ENCODE data around the gene AMPD2. TPM values are rescaled to one million over a fixed set of nuclear protein-coding genes. Genes with fewer than 3 reads are reported as not detected.
"Not testable (repeated sequence)": the region's sequence is repeated elsewhere in the genome, so short reads cannot be mapped to it uniquely, and the experiment has no call there.

Gene AMPD2
- total RNA-seq, 1 donor from 2014 or later = 45.8 TPM

- DNase-seq (ENCODE audit: low spot score) = not testable (repeated sequence)
These were observed 59.0 kb downstream of the AMPD2 start for GRCh38 chr1:109678637-109679036.

Other genes starting within 250 kb of the AMPD2 start
- gene SORT1, start 221.9 kb upstream of the AMPD2 start, total RNA-seq = 63.8 TPM
- 78.1 TPM for gene PSMA5, start 193.4 kb upstream of the AMPD2 start, total RNA-seq
- gene SYPL2, start 153.3 kb upstream of the AMPD2 start, total RNA-seq = 2.0 TPM
- 6.0 TPM for gene ATXN7L2, start 135.9 kb upstream of the AMPD2 start, total RNA-seq
- 10.5 TPM for gene CYB561D1, start 125.7 kb upstream of the AMPD2 start, total RNA-seq
- gene AMIGO1, start 110.1 kb upstream of the AMPD2 start, total RNA-seq = 6.0 TPM
- not detected for gene GPR61, start 80.0 kb upstream of the AMPD2 start, total RNA-seq
- 6.6 TPM for gene GNAI3, start 71.2 kb upstream of the AMPD2 start, total RNA-seq
- gene GNAT2, start 221 bp upstream of the AMPD2 start, total RNA-seq = not detected
- 38.2 TPM for gene GSTM4, start 36.3 kb downstream of the AMPD2 start, total RNA-seq
- gene GSTM2, start 48.2 kb downstream of the AMPD2 start, total RNA-seq = 104 TPM
- not detected for gene GSTM1, start 68.0 kb downstream of the AMPD2 start, total RNA-seq
- 11.6 TPM for gene GSTM5, start 92.4 kb downstream of the AMPD2 start, total RNA-seq
- 55.6 TPM for gene GSTM3, start 121.2 kb downstream of the AMPD2 start, total RNA-seq
- 0.55 TPM for gene EPS8L3, start 144.1 kb downstream of the AMPD2 start, total RNA-seq